A549 (cell line): ENCODE measurements around the gene CHPF2. TPM values are rescaled to one million over a fixed set of nuclear protein-coding genes. Genes with fewer than 3 reads are reported as not detected.

Experiments used
- ATAC-seq, 2 experiments: fragments of 200-7000 bp in 1 of 2; fragments of >200 bp in 1 of 2; cut with Nextera tagmentation in 1 of 2; cut with Tn5 transposase in 1 of 2; 3 replicates each; pipeline versions ENCODE4 v1.8.0 to v1.9.1; 2018 to 2020; ENCODE audit warnings: mild to moderate bottlenecking in 1 of 2, moderate library complexity in 1 of 2
- CTCF ChIA-PET: fragments of 300-600 bp; sonication (Branson Sonifier 250); formaldehyde crosslinking; extraction: SDS; loops from one replicate; lab custom pipeline; 2021; ENCODE audit warnings: antibody characterized with exemption, inconsistent platforms; lab: Yijun Ruan, JAX
- POLR2A ChIA-PET: fragments of 350-600 bp; formaldehyde crosslinking; extraction: SDS; loops from one replicate; lab custom pipeline; 2021; ENCODE audit warnings: antibody characterized with exemption, inconsistent platforms; lab: Yijun Ruan, JAX
- DNase-seq, 2 experiments: peaks; one replicate each; pipeline versions ENCODE4 v3.0.0 to v3.0.0-alpha.2; 2011 to 2016; ENCODE audit warnings: low read depth in 1 of 2, low spot score in 1 of 2
- FAIRE-seq: peaks from 2 replicates; lab custom pipeline; 2011; peaks lifted over from hg19 to GRCh38; lab: Jason Lieb, UNC
- H3K27ac ChIP-seq, 2 experiments: fragments of >200 bp; sonication (Bioruptor Twin); formaldehyde crosslinking; 3 replicates each; pipeline ENCODE4 v1.5.1; 2016 to 2017
- H3K4me1 ChIP-seq: fragments of >200 bp; sonication (Bioruptor Twin); formaldehyde crosslinking; 3 replicates; pipeline ENCODE4 v1.6.1; 2016
- H3K4me2 ChIP-seq: fragments of >200 bp; sonication (Bioruptor Twin); formaldehyde crosslinking; 3 replicates; pipeline ENCODE4 v1.6.1; 2016
- H3K4me3 ChIP-seq: fragments of >200 bp; sonication (Bioruptor Twin); formaldehyde crosslinking; 3 replicates; pipeline ENCODE4 v1.5.1; 2016
- H3K9me3 ChIP-seq: fragments of >200 bp; sonication (Bioruptor Twin); formaldehyde crosslinking; 3 replicates; pipeline ENCODE4 v1.6.1; 2016
- ATOH8 ChIP-seq: fragments of 250-450 bp; sonication (Bioruptor Pico); IDR thresholded peaks from 2 replicates; pipeline ENCODE4 v1.5.0; 2020; ENCODE audit warnings: low read depth, mild to moderate bottlenecking, moderate library complexity
- CBX2 ChIP-seq: fragments of 200-600 bp; sonication (generic); IDR thresholded peaks from 2 replicates; pipeline ENCODE4 v1.6.1; 2016; ENCODE audit warnings: low read depth, mild to moderate bottlenecking, borderline replicate concordance
- EHF ChIP-seq: fragments of 250-450 bp; sonication (Bioruptor Pico); IDR thresholded peaks from 2 replicates; pipeline ENCODE4 v1.5.0; 2020; ENCODE audit warnings: mild to moderate bottlenecking
- EHMT2 ChIP-seq: fragments of 200-600 bp; sonication (generic); IDR thresholded peaks from 2 replicates; pipeline ENCODE4 v1.6.1; 2016; ENCODE audit warnings: antibody characterized with exemption, low read depth, mild to moderate bottlenecking, moderate library complexity
- ELK1 ChIP-seq: fragments of 150-350 bp; IDR thresholded peaks from 2 replicates; pipeline ENCODE4 v1.6.1; 2014; ENCODE audit warnings: low read depth, mild to moderate bottlenecking, low read length
- ESRRA ChIP-seq: fragments of 150-350 bp; IDR thresholded peaks from 2 replicates; pipeline ENCODE4 v1.6.1; 2014; ENCODE audit warnings: mild to moderate bottlenecking, low read length, borderline replicate concordance
- FOSL2 ChIP-seq, 2 experiments: fragments of 450-650 bp in 1 of 2; fragments of >200 bp in 1 of 2; sonication (Bioruptor Twin) in 1 of 2; formaldehyde crosslinking; IDR thresholded peaks; 2 replicates each; pipeline versions ENCODE4 v1.5.0 to v1.6.1; 2016 to 2020; ENCODE audit warnings: mild to moderate bottlenecking in 1 of 2, moderate library complexity in 1 of 2
- GATA3 ChIP-seq: IDR thresholded peaks from 2 replicates; pipeline ENCODE4 v1.6.1; 2012; ENCODE audit warnings: borderline replicate concordance
- HMGXB4 ChIP-seq: fragments of 250-450 bp; sonication (Bioruptor Pico); IDR thresholded peaks from 2 replicates; pipeline ENCODE4 v1.5.0; 2021; ENCODE audit warnings: mild to moderate bottlenecking, moderate library complexity, borderline replicate concordance
- JUN ChIP-seq, 2 experiments: fragments of >200 bp; sonication (Bioruptor Twin); formaldehyde crosslinking; IDR thresholded peaks; 2 replicates in 1 of 2; 3 replicates in 1 of 2; pipeline ENCODE4 v1.6.1; 2016 to 2017
- JUNB ChIP-seq: fragments of >200 bp; sonication (Bioruptor Twin); formaldehyde crosslinking; IDR thresholded peaks from 2 replicates; pipeline ENCODE4 v1.6.1; 2016
- KDM5A ChIP-seq: fragments of 200-600 bp; sonication (generic); IDR thresholded peaks from 2 replicates; pipeline ENCODE4 v1.6.1; 2016; ENCODE audit warnings: antibody characterized with exemption, mild to moderate bottlenecking
- MAFK ChIP-seq: fragments of 450-650 bp; IDR thresholded peaks from 2 replicates; pipeline ENCODE4 v1.6.1; 2014; ENCODE audit not compliant: partially characterized antibody
- MAX ChIP-seq: IDR thresholded peaks from 2 replicates; pipeline ENCODE4 v1.6.1; 2012
- POLR2A ChIP-seq: IDR thresholded peaks from 2 replicates; pipeline ENCODE4 v1.6.1; 2012; ENCODE audit warnings: mild to moderate bottlenecking, low read length
- RAD21 ChIP-seq, 2 experiments: fragments of >200 bp in 1 of 2; sonication (Bioruptor Twin) in 1 of 2; formaldehyde crosslinking in 1 of 2; IDR thresholded peaks in 1 of 2; conservative IDR thresholded peaks in 1 of 2; 2 replicates in 1 of 2; 3 replicates in 1 of 2; pipeline ENCODE4 v1.6.1; 2012 to 2018; ENCODE audit warnings: inconsistent platforms in 1 of 2
- RCOR1 ChIP-seq: fragments of 150-350 bp; IDR thresholded peaks from 2 replicates; pipeline ENCODE4 v1.6.1; 2014; ENCODE audit warnings: antibody characterized with exemption, low read length, low read depth
- RFX5 ChIP-seq: fragments of 450-650 bp; IDR thresholded peaks from 2 replicates; pipeline ENCODE4 v1.7.1; 2014; ENCODE audit warnings: antibody characterized with exemption, mild to moderate bottlenecking, moderate library complexity
- ZC3H11A ChIP-seq: fragments of 450-650 bp; IDR thresholded peaks from 2 replicates; pipeline ENCODE4 v1.6.1; 2014; ENCODE audit warnings: antibody characterized with exemption, mild to moderate bottlenecking
- WGBS: methylation state at CpG from one replicate; pipeline ENCODE4 v1.1.6; 2017; ENCODE audit errors: missing lambda C conversion rate; 5-methylcytosine and 5-hydroxymethylcytosine counted together
- polyA plus RNA-seq, 4 experiments: library from polyadenylated mRNA; depleted of rRNA in 3 of 4; stranded (reverse); fragments of >200 nt; fragmentation: RNase III in 1 of 4; extraction: RNeasy Plus Mini Kit Qiagen cat#74134 plus additional on column Dnase treatment in 1 of 4; gene quantifications; 2 replicates in 3 of 4; 3 replicates in 1 of 4; pipeline ENCODE4 v1.2.3, GENCODE V29; 2011 to 2017

CHPF2 gene
- polyA plus RNA-seq, 2 of the 4 experiments (the other 2 are of a cell fraction), result 14.9 to 29.6 TPM

- TF ChIP-seq HMGXB4 (CRISPR knock-in tag) (no peak), ATOH8 (CRISPR knock-in tag) (no peak)
Measured at GRCh38 chr7:151231080-151231479, 1.2 kb upstream of the CHPF2 start (continued).

GRCh38 chr7:151232917-151233701 is 826 bp downstream of the CHPF2 start:
- DNase-seq, result peak; percentile 56 to 72
- POLR2A ChIA-PET, result interaction anchor here (0.9 to 1.7 kb wide), 6 partner anchors 9 to 109 kb away, joined by 3 to 9 read pairs (median 4); no protein-coding TSS in a partner anchor
- Histone ChIP-seq H3K4me1 (peaks cover 23% of the 10 kb centered on the region), H3K4me2 (peak overlapping the region; percentile 91), H3K4me3 (peak overlapping the region; percentile 78), H3K9me3 (no peaks in the 10 kb centered on the region), H3K27ac (peak overlapping the region; percentile 86 to 96)
- FAIRE-seq, result no peak
- peak; percentile 58 to 81 for ATAC-seq
- WGBS, result 25% methylated on average over 24 of the region's 36 CpGs
- CTCF ChIA-PET, result interaction anchor here (0.6 to 6.5 kb wide), 5 partner anchors 12 to 122 kb away, joined by 3 to 69 read pairs (median 5); no protein-coding TSS in a partner anchor
- TF ChIP-seq MAFK (peak; percentile 38), EHMT2 (no peak)

- Histone ChIP-seq H3K9me3 (no peaks in the 10 kb centered on the region), H3K4me1 (peaks cover 19% of the 10 kb centered on the region; the same call in 2 of the 3 replicates), H3K4me2 (peak overlapping the region; percentile 91), H3K27ac (no peak overlapping the region; a peak in 1 of 6 replicates), H3K4me3 (peak overlapping the region; percentile 78)
- 85% methylated on average over 9 of the region's 9 CpGs for WGBS
- ChIA-PET POLR2A (no interaction called here), CTCF (interaction anchor here (0.9 to 6.5 kb wide), 6 partner anchors 11 to 123 kb away, joined by 3 to 69 read pairs (median 4); no protein-coding TSS in a partner anchor)
- no peak for DNase-seq
- TF ChIP-seq RAD21 (conservative IDR thresholded peaks at IDR 0.05 in 1 of 2, IDR thresholded peaks at IDR 0.05 in 1 of 2), result no peak
- no peak for TF ChIP-seq KDM5A
- TF ChIP-seq MAX, result no peak
- TF ChIP-seq POLR2A, result no peak
- TF ChIP-seq GATA3, result no peak
- no peak for TF ChIP-seq JUN (IDR thresholded peaks at IDR 0.05)
- no peak for TF ChIP-seq ESRRA
- no peak for TF ChIP-seq EHF (CRISPR knock-in tag)
- no peak for TF ChIP-seq RCOR1
- no peak for FAIRE-seq
- ATAC-seq, result no peak
Measured at GRCh38 chr7:151233804-151234203, 1.5 kb downstream of the CHPF2 start.

- Histone ChIP-seq H3K4me2 (no peak overlapping the region), H3K4me1 (peaks cover 21% of the 10 kb centered on the region; the same call in 2 of the 3 replicates), H3K4me3 (no peak overlapping the region), H3K9me3 (no peaks in the 10 kb centered on the region), H3K27ac (no peak overlapping the region)
- TF ChIP-seq JUNB, result no peak
- no peak for TF ChIP-seq ELK1
- TF ChIP-seq CBX2, result no peak
- TF ChIP-seq FOSL2 (IDR thresholded peaks at IDR 0.05), result no peak
- no peak for TF ChIP-seq FOSL2 (CRISPR knock-in tag; IDR thresholded peaks at IDR 0.05)
- no peak for TF ChIP-seq ZC3H11A
- no peak for TF ChIP-seq EHF (CRISPR knock-in tag)
- TF ChIP-seq RCOR1, result no peak
- no peak for TF ChIP-seq RFX5
- FAIRE-seq (no peak), ATAC-seq (no peak), DNase-seq (no peak)
- 96% methylated on average over 28 of the region's 28 CpGs for WGBS
- ChIA-PET POLR2A (no interaction called here), CTCF (interaction anchor here (1.0 to 6.5 kb wide), 3 partner anchors 10 to 111 kb away, joined by 3 to 69 read pairs (median 4); no protein-coding TSS in a partner anchor)
Measured at GRCh38 chr7:151235091-151235787, 3.0 kb downstream of the CHPF2 start.
